Measurements from ENCODE around the gene ABHD5.

ABHD5 gene

DNA sequence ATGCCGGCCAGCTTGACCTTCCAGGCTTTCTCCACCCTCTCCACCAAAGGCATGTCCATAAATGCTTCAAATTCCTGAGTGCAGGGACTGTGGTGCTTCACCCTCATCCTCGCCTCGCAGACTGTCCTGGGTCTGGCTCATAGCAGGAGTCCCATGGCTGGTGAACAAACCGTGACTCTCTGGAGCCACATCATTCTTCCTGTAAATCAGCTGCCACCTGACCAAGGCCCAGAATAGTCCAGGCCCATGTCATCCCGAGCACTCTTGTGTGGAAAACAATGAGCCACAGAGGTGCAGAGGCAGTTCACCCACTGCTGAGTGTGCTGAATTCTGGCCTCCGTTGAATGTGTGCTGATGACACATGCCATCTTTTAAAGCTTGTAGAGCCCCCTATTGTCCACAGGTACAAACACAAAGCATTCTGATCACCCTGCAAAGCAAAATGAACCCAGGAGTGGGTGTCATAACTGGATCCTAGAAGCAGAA is 68.6 kb downstream of the ABHD5 start:
- no peak for DNase-seq

DNA sequence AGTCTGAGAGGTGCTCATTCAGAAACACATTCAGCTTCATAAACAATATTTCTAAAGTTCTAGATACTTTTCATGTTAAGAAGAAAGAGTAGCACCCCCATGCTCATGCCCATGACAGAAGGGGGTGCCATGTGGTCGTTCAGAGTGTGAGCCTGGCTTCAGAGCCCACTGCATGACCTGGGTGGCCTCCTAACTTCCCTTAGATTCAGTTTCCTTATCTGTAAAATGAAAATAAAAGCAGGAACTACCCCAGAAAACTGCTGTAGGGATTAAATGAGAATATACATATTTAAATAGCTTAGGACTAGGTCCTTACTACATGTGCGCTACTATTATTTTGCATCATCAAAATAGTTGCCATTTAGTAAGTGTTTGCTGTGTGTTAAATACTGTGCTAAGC is 69.2 kb downstream of the ABHD5 start:
- no peak for DNase-seq

DNA sequence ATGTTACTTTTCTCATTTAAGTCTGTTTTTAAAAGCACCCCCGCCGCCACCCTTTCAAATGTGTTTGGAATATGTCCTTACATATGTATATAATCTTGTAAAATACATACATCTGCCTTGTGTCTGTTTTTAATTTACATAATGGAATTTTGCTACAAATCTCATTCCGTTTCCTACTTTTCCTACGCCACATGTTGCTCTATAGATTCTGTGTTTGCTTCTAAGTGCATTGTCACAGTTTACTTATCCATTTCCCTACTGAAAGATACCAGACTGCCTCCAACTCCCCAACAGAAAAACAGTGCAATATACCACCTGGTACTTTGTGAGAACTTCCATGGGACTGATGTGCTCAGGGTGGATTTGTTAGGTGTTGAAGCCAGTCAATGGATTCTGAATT is 70.2 kb downstream of the ABHD5 start:
- DNase-seq: no peak

DNA sequence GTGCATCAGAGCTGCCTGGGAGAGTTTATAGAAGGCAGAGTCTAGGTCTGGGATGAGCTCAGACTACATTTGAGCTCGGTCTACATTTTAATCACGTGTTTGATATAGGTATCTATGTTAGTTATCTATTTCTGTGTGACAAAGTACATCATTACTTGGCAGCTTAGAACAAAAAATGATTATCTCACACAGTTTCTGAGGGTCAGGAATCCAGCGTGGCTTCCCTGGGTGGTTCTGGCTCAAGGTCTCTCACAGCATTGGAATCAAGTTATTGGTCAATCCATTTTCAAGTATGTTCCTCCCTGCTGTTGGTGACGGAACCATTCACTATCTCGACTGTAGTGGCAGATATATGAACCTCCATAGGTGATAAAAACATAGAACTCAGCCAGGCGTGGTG is 71.7 kb downstream of the ABHD5 start:
- no peak for DNase-seq

DNA sequence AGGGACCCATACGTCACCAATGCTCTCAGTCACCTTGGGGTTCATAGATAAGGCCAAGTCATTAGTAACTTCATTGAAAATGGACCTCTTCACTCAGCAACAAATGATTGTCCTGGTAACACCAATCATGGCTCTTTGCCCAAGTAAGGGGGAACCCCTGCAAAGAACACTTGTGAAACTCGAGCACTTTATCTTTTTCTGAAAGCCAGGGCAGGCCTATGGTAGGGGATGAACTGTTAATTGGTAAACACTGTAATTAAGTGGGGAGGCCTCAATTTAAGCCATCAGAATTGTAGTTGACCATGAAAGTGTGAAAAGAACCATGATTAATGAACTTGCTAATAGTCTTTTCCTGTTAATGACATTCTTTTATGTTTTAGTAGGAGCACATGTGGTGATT is 73.3 kb downstream of the ABHD5 start:
- no peak for DNase-seq

DNA sequence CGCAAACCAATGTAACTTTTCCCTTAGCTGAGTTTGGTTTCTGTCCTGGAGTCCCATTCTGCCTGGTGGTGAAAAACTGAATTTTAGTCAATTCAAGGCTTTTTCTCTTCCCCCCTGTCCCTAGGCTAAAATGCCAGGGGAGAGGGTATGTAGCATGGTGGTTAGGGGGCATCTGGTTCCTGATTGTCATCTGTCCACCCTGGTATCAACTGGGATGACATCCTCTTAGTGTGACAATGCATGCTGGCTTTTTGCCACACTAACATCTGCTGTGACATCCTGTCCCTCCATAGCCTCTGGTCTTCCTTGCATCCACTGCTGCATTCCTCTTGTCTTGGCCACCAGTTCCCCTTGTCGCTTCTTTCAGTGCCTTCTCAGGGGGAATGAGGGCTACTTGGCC is 73.7 kb downstream of the ABHD5 start:
- no peak for DNase-seq

DNA sequence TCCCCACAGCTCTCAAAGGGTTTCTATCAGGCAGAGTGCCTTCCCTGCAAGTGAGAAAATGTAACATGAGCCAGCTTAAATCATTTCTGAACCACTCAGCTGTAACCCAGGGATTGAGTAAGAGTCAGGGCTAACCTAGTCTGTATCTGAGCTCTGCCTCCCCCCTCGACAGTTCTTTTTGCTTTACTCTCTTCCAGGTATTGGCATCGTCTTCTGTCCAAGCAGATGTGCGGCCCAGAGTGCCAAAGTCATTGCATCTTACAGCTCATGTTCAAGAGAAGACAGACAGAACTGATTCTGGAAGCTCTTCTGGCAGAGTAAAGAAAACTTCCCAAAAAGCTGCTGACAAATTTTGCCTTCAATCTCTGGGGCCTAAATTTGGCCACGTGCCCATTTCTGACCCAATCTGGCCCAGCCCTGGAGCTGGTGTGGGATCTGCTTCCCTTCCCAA is 74.8 kb downstream of the ABHD5 start:
- DNase-seq: no peak

DNA sequence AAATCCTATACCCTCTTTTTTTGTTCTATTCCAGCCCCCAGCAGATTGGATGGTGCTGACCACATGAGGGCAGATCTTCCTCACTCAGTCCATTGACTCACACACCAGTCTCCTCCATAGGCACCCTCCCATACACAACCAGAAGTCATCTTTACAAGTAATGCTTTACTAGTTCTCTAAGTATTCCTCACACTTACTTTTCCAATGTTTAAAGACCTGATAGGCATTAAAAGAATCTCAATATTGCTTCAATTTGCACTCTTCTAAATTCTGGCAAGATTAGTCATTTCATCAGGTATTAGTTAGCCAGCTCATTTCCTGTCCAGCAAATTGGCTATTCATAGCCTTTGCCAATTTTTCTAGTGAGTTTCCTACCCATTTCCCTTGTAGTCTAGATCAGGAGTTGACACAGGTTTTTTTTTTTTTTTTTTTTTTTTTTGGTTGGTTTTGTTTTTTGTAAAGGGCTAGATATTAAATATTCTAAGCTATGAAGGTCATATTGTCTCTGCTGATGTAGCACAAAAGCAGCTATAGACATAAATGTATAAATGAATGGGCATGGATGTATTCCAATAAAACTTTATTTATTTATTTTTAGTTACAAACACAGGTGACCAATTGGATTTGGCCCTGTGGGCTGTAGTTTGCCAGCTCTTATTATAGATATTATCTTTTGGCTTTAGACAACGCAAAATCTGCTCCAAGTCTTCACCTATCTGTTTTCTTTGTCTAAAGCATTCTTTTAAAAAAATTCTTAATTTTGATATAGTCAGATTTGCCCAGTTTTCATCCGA is 76.1 kb downstream of the ABHD5 start:
- no peak for DNase-seq

DNA sequence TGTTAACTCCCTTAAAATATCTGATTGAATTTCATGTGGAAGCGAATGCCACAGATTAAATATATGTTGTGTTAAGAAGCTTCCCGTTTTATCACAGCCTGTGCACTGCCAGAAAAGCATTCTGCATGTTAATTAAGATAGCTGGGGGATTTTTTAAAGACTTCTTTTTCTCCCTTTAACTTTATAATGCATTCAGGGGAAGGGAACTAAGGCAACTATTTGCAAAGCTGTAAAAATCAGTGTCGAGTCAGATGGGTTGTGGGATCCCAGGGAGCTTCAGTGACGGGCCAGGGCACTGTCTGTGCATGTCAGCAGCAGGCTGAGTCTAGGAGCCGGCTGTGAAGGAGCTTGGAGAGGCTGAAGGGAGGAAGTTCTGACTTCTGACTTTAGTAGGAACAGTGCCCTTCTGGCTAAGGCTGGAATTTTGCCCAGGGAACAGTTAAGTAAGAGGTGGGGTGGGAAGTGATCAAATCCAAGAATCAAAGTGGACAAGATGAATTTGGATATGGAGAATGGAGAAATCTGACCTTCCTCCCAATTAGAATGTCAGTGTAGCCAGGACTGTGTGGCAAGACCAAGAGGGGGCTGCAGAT is 77.7 kb downstream of the ABHD5 start:
- no peak for DNase-seq

DNA sequence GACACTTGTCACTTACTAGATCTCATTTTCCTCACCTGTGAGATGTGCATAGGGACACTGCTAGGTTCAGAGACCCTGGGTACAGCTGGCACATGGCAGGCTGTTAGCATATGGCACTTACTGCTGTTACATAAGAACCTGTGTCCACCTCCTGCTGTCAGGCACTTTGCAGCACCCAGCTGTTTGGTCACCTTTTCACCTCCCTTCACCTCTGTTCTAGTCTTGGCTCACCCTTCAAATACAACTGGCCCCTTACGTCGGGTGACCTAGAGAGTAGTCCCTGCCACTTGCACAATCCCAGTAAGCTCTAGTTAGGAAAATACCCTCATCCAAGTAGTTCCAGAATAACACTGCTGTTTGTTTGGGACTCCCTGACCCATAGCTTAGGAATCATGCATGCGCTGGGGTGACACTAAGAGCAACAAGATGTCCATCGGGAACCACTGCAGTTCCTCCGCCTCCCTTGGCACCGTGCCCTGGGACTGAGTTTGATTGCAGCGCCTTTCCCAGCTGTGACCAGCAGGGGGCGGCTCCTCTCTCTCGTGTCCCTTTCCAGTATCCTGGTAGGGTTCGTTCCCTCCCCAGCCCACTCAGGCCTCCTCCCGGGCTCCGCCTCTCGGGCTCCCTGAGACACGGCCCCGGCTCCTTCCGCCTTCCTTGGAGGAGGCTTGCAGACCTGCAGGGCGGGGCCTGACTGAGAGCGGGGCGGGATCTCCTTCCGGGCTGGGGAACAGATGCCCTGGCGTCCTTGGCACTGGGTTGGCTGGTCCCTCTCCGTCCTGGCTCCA is 78.6 kb downstream of the ABHD5 start:
- peak; percentile 54 for DNase-seq

DNA sequence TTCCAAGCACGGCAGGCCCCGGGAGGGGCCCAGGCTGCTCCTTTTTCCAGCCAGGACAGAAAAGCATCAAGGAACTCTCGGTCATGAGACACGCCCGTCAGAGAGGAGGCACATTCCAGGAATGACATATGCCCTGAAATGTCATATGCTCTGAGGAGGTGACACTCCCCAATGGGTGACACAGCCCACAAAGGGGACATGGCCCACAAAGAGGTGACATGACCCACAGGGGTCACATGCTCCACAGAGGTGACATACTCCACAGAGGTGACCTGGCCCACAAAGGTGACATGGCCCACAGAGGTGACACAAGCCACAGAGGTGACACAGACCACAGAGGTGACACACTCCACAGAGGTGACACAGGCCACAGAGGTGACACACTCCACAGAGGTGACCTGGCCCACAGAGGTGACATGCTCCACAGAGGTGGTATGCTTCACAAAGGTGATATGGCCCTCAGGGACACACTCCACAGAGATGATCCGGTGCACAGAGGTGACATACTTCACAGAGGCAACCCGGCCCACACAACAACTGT is 79.2 kb downstream of the ABHD5 start:
- peak; percentile 42 for DNase-seq

DNA sequence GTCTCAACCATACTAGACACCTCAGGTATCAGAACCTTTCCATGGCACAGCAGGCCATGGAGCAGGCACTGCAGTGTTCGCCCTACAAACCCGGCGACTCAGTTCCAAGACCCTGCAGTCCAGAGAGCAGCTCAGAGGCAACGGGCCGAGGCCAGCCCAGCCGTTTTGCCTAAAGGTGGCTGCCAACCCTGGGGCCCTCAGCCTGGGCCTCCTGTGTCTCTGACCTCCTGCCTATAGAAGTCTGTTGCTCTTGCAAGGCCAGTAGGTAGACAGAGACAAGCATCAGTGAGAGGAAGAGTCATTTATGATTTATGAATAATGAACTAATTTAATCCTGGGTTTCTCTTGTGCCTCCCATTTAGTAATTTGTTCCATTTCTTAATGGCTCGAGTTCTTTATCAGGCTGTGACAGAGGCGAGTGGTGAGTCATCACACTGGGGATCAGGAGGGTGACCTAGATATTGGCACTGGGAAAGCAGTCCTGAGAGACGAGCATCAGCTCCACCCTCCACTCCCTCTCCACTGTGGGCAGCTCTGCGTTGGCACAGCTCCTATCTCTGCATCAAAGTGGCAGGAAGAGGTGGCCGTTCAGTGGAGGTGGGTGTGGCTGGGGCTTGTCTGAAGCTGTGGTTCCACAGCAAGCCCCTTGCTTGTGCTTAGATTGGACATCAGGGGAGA is 79.8 kb downstream of the ABHD5 start:
- DNase-seq: peak; percentile 55

DNA sequence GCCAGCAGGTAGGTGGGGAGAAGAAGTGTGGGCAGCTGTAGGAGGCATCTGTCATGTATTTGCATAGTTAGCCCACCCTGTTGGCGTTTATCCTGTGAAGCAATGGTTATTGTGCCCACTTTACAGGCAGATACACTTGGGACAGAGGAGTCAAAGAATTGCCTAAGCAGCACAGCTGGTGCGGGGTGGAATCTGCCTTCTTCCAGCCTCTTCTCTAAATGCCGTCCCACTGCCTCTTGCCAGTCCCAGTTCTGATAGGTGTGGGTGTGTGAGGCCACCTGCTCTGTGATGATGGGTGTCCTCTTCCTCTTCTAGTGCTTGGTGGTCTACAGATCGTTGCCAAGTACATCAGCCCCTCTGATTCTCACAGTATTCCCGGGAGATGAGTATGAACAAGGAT is 80.9 kb downstream of the ABHD5 start:
- no peak for DNase-seq

DNA sequence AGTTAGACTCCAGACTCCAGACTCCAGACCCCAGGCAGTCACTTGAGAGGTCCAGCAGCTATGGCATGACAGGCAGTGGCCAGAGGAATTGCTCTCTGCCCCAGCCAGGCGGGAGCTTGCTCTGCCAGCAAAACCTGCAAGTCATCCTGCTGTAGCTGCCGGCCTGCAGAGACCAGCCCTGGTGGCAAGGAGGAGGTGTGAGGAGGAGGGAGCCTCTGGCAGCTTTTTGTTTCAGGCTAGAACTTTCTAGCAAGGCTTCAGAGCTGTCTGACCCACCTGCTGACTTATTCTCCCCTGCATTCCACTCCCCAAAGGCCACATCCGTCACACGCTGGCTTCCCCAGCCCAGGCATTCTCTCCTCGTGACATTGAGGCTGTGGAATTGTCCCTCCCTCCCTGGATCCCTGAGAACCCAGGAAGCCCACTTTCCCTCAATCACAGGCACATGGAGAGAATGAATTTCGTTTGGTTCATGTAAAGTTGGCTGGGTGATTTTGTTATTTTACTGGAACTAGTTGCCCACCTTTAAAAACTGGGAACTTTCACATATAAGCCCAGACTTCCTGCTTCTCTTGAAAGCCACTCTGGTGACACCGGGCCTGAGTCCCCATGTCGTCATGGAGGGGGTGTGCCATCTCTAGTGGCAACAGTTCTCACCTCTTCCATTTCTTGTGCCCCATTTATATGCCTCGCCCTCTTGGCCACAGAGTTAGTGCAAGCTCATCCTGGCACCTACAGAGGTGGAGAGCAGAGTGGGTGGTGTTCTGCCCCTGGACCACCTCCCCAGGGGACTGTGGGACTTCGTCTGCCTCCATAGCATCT is 82.7 kb downstream of the ABHD5 start:
- DNase-seq: no peak

DNA sequence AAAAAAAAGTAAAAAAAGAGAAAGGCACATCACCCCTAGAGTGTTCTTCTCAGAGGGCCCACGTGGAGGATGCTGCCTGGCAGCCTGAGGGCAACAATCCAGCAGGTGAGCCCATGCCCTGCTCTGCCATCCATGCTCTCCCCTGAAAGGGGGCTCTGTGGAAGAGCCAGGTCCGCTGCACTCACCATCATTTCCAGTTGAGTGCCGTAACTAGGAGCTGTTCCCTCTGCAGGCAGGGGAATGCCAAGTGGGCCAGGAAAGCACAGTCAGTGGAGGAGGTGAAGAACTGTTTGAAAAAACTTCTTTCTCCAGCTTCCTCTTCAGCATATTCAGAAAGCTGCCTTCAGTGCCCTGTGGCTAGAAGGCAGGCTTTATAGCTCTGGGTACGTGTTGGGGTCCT is 84.1 kb downstream of the ABHD5 start:
- DNase-seq: no peak

DNA sequence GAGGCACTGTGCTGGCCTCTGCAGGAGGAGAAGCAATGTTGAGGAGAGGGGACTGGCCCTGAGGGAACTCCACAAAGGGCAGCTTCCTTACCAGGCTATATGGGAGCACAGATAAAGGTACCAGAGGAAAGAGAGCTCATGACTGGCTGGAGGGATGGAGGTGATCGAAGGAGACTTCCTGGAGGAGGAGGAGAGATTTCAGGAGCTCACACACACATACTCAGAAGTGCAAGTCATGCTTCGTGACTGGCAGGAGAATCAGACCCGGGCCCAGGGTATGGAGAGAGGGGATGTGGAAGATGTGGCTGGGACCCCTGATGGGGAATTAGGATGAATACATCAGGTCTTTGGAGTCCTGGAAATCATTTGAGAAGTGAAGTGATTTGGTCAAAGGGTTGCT is 85.4 kb downstream of the ABHD5 start:
- no peak for DNase-seq

DNA sequence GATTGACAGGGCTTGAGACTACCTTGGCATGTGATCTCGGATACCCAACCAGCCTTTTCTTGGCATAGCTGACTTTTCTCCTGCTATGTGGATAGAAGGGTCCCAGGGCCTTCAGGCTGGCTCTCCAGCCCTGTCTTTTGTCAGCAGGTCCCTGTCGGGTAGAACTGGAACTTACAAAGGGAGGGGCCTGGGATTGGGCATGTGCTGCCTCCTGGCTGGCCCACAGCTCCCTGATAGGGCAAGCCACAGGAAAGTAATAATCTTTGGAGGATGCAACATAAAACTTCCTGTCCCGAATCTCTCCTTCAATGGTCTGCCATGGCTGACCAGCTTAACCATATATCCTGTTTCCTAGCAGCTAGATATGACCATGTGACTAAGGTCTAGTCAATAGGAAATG is 89.1 kb downstream of the ABHD5 start:
- DNase-seq: no peak

DNA sequence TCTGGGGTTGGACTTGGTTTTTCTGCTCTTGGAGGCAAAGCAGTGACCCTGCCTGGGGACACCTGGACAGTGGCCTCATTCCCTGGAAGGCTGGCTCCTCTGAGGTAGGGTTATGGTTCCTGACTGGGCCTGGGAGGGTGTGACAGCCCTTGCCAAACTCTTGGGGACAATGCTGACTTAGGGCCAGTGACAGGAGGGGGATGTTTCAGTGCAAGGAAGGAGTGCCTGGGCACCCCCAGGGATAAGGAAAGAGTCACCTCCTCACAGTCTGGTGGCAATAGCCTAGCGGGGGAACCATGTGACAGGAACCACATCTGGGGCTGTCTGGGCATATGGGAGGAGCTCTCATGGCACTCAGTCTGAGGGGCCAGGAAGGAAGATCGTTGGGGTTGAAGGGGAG is 91.8 kb downstream of the ABHD5 start:
- no peak for DNase-seq

All from stimulated activated naive CD4-positive, alpha-beta T cell treated with Interleukin-2 at 50 U/mL for 16 hours (primary cell).